GM19043 (cell line): ENCODE measurements around the gene PDSS1.

Experiments
- ATAC-seq: cut with Tn5 transposase; IDR thresholded peaks from one replicate; pipeline ENCODE4 v1.9.1; 2021; ENCODE audit warnings: low read depth; ENCODE audit not compliant: unreplicated experiment

The PDSS1 gene

DNA sequence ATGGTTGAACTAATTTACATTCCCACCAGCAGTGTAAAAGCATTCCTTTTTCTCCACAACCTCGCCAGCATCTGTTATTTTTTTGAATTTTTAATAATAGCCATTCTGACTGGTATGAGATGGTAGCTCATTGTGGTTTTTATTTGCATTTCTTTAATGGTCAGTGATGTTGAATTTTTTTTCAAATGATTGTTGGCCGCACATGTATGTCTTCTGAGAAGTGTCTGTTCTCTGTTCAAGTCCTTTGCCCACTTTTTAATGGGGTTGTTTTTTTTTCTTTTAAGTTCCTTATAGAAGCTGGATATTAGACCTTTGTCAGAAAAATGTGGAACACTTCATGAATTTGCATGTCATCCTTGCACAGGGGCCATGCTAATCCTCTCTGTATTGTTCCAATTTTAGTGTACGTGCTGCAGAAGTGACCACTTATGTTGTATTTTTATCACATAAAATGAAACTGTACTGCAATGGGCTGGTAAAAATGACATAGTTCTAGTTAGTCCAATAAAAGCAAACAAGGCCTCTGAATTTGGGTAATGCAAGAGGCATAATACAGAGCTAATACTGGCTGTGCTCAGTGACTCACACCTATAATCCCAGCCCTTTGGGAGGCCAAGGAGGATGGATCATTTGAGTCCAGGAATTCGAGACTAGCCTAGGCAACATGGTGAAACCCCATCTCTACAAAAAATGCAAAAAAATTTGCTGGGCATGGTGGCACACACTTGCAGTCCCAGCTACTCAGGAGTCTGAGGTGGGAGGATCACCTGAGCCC is 92.9 kb downstream of the PDSS1 start:
- no peak for ATAC-seq

DNA sequence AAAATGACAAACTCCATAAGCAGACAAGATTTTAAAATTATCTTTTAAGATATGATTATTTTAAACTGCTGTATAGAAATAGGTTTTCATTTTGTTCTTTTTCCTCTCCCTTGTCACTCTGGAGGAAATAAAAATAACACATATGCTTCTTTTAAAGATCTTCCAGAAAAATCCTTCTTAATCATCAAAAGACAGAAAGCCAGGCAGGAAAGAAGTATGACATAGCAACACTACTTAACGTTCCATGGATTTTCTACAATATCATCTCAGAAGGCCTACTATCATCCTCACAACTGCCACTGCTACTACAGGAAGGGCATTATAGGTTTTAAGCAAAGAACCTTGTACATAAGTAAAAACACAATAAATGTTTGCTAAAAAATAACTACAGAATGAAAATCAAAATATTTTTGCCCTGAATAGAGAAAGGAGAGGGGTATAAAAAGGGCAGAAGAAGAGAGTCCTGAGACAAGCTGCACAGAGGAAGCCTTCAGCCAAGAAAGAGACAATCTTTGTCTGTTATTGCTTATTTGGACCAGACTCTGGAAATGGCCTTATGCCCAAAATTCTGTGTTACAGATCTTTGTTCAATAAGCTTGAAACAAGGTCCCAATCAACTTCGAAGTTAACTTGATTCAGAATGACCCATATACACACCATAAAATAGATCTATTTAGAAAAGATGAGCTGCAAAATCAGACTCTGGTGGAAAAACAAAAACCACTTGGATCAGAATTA is 95.4 kb downstream of the PDSS1 start:
- no peak for ATAC-seq
